Kidney (tissue), 14 donors: ENCODE measurements around the gene GALNT9. TPM values are rescaled to one million over a fixed set of nuclear protein-coding genes. Genes with fewer than 3 reads are reported as not detected.

ENCODE experiments used
- DNase-seq, 5 donors: peaks; one replicate each; pipeline ENCODE4 v3.0.0-alpha.2; 2013 to 2020
- FAIRE-seq: peaks from 2 replicates; lab custom pipeline; 2012; peaks lifted over from hg19 to GRCh38; lab: Jason Lieb, UNC
- H3K27ac ChIP-seq, 2 donors: one replicate each; pipeline ENCODE4 v1.7.0; 2013; ENCODE audit warnings: low read depth in 2 of 2, low read length in 2 of 2, inconsistent platforms in 1 of 2
- H3K27me3 ChIP-seq: one replicate; pipeline ENCODE4 v1.7.1; 2013; ENCODE audit warnings: low read length, inconsistent platforms; ENCODE audit not compliant: control insufficient read depth, insufficient read depth
- H3K36me3 ChIP-seq, 3 donors: one replicate each; pipeline versions ENCODE4 v1.7.0 to v1.7.1; 2013; ENCODE audit warnings: low read length in 3 of 3, control low read depth in 1 of 3, inconsistent platforms in 1 of 3; ENCODE audit not compliant: insufficient read depth in 3 of 3, control insufficient read depth in 2 of 3
- H3K4me1 ChIP-seq, 3 donors: one replicate each; pipeline versions ENCODE4 v1.7.0 to v1.7.1; 2013; ENCODE audit warnings: low read length in 3 of 3, inconsistent platforms in 1 of 3, low read depth in 1 of 3; ENCODE audit not compliant: control insufficient read depth in 2 of 3, insufficient read depth in 2 of 3
- H3K4me3 ChIP-seq, 3 donors: one replicate each; pipeline versions ENCODE4 v1.7.0 to v1.8.1; 2013; ENCODE audit warnings: low read length in 3 of 3, control low read depth in 1 of 3, inconsistent platforms in 1 of 3
- H3K9ac ChIP-seq, 3 donors: one replicate each; pipeline versions ENCODE4 v1.7.0 to v1.7.1; 2013; ENCODE audit warnings: low read length in 3 of 3, control low read depth in 1 of 3, inconsistent platforms in 1 of 3
- H3K9me3 ChIP-seq, 3 donors: one replicate each; pipeline versions ENCODE4 v1.7.0 to v1.7.1; 2013; ENCODE audit warnings: low read length in 3 of 3, control low read depth in 1 of 3, inconsistent platforms in 1 of 3; ENCODE audit not compliant: control insufficient read depth in 2 of 3, insufficient read depth in 1 of 3
- intact Hi-C: fragments of 100-400 bp; cut with DNase I; formaldehyde crosslinking; loops from one replicate; pipeline ENCODE4 v1.11.1; 2022
- polyA plus RNA-seq: library from polyadenylated mRNA; stranded (reverse); fragments of 350-450 nt; fragmentation: Illumina TruSeq; extraction: RNeasy Lipid Tissue Mini Kit (QIAGEN cat#74804); gene quantifications from one replicate; pipeline ENCODE4 v1.2.3, GENCODE V29; 2014; ENCODE audit warnings: low read depth, low replicate concordance; ENCODE audit not compliant: insufficient read depth
- total RNA-seq: library from RNA; stranded (reverse); fragmentation: NEBNext Ultra II Directional; extraction: Animal tissue kit (Norgen Biotek cat#: 25700); gene quantifications from one replicate; pipeline ENCODE4 v1.2.1, GENCODE V29; 2021
- TF ChIP-seq, protein P1 (sequence below): IDR thresholded peaks from 3 replicates; pipeline ENCODE4 v1.5.1; 2012; ENCODE audit warnings: mild to moderate bottlenecking, moderate library complexity, borderline replicate concordance; ENCODE audit not compliant: insufficient read depth; ENCODE audit errors: extremely low read depth
- donor health status: control.
- donor health status: control.
- donor health status: control.
- donor health status: control.
- donor health status: control.
- donor health status: DM: yes; HTN: yes; CAD: no.
- donor health status: Normal renal cell carcinoma (clear cell type).

Gene GALNT9
- total and polyA plus RNA-seq, 2 donors from 2014 or later: 4.8 to 20.7 TPM

DNA sequence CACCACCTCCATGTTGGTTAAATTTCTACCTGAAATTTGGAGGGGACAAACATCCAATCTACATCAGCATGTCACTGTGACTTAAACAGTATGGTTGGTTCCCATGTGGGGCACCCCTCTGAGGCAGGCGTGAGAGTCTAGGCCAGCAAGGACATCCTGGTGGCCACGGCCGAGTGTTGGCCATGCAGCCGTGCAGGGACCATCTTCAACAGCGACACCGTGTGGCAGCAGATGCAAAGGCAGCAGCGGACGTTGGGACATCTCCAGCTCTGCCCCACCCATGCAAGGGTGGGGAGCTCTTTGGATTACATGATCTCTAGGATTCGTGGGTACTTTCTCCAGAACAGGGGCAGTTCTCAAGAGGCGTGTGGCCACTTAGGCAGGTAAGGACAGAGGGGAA is 135.3 kb downstream of the GALNT9 start:
- DNase-seq: no peak
- Histone ChIP-seq H3K36me3 (no peaks in the 10 kb centered on the region), H3K27ac (no peak overlapping the region), H3K4me3 (no peak overlapping the region), H3K9ac (no peak overlapping the region), H3K9me3 (peaks cover 0 to 5% (median 4%) of the 10 kb centered on the region in 3 donors), H3K27me3 (no peaks in the 10 kb centered on the region), H3K4me1 (peaks cover 0 to 8% (median 6%) of the 10 kb centered on the region in 3 donors)
- TF ChIP-seq, protein P1, sequence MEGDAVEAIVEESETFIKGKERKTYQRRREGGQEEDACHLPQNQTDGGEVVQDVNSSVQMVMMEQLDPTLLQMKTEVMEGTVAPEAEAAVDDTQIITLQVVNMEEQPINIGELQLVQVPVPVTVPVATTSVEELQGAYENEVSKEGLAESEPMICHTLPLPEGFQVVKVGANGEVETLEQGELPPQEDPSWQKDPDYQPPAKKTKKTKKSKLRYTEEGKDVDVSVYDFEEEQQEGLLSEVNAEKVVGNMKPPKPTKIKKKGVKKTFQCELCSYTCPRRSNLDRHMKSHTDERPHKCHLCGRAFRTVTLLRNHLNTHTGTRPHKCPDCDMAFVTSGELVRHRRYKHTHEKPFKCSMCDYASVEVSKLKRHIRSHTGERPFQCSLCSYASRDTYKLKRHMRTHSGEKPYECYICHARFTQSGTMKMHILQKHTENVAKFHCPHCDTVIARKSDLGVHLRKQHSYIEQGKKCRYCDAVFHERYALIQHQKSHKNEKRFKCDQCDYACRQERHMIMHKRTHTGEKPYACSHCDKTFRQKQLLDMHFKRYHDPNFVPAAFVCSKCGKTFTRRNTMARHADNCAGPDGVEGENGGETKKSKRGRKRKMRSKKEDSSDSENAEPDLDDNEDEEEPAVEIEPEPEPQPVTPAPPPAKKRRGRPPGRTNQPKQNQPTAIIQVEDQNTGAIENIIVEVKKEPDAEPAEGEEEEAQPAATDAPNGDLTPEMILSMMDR: no peak
- intact Hi-C loops: no loop called here
- FAIRE-seq: no peak

- no peak overlapping the region for H3K27ac ChIP-seq
- no peak for FAIRE-seq
- peaks cover 0 to 5% (median 4%) of the 10 kb centered on the region in 3 donors for H3K9me3 ChIP-seq
- H3K27me3 ChIP-seq: no peaks in the 10 kb centered on the region
- no peaks in the 10 kb centered on the region for H3K36me3 ChIP-seq
- intact Hi-C loops: no loop called here
- no peak overlapping the region for H3K4me3 ChIP-seq
- DNase-seq: peak in 4 of 5 donors; percentile 72 to 83 (median 76)
- TF ChIP-seq, protein P1: no peak
- H3K9ac ChIP-seq: no peak overlapping the region
- peaks cover 0 to 8% (median 6%) of the 10 kb centered on the region in 3 donors for H3K4me1 ChIP-seq
Observed at GRCh38 chr12:132191715-132192553, 137.5 kb downstream of the GALNT9 start.

DNA sequence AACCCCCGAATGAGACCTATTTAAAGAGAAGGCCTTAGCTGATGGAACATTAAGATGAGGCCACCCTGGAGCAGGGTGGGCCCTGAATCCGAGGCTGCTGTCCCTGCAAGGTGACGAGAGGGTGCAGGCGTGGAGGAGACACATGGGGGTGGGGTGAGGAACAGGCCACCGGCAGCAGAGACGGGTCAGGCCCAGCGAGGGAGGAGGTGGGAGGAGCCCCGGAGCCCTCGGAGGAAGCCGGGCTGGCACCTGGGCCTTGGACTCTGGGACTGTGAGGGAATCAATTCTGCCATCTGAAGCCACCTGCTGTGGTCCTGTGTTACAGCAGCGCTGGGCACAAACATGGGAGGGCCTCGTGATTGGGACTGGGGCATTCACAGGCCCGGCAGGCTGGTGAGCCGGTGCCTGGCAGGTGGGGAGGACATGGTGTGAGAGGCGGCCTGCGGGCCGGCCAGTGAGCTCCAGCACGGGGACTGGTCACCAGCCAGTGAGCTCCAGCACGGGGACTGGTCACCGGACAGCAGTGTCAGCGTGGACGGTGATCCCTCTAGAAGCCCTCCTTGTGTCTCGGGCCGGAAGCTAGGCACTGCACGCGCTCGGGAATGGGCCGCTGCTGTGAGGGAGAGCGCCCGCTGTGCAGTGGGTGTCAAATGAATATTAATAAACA is 138.4 kb downstream of the GALNT9 start:
- TF ChIP-seq, protein P1: no peak
- Histone ChIP-seq H3K27me3 (no peaks in the 10 kb centered on the region), H3K9me3 (peaks cover 0 to 5% (median 4%) of the 10 kb centered on the region in 3 donors), H3K4me3 (peak overlapping the region in 1 of 3 donors; percentile 65), H3K27ac (no peak overlapping the region), H3K4me1 (peaks cover 0 to 8% (median 6%) of the 10 kb centered on the region in 3 donors), H3K9ac (no peak overlapping the region), H3K36me3 (no peaks in the 10 kb centered on the region)
- FAIRE-seq: no peak
- intact Hi-C loops: no loop called here
- DNase-seq: no peak
